ENCODE results near the gene DAPK2.

DNA sequence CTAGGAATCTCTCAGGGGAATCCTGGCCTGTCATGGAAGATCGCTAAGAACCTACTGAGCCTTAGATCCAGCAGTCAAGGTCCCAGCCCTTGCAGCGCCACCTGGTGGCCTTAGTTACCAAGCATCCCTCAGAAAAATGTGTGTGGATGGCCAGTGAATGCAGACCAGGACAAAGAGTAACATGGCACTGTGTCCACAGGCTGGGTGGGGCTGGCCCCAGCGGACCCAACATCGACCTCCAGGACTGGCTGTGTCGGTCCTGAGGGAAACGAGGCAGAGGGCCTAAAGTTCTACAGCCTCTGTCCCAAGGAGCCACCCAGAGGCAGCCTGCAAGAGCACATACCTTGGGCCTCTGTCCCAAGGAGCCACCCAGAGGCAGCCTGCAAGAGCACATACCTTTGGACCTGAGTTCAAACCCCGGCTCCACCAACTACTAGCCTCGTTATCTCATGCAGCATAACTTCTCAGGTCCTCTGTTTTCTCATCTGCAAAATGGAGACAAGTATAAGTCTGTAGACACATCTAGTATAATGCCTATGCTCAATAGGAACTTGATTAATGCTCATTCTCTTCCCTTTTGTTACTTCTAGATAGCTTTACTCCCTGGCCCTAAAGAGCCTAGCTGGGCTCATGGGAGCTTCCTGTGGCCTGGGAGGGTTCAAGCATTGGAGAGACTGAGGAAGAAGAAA is 155.1 kb downstream of the DAPK2 start:
- TF ChIP-seq, protein P1, sequence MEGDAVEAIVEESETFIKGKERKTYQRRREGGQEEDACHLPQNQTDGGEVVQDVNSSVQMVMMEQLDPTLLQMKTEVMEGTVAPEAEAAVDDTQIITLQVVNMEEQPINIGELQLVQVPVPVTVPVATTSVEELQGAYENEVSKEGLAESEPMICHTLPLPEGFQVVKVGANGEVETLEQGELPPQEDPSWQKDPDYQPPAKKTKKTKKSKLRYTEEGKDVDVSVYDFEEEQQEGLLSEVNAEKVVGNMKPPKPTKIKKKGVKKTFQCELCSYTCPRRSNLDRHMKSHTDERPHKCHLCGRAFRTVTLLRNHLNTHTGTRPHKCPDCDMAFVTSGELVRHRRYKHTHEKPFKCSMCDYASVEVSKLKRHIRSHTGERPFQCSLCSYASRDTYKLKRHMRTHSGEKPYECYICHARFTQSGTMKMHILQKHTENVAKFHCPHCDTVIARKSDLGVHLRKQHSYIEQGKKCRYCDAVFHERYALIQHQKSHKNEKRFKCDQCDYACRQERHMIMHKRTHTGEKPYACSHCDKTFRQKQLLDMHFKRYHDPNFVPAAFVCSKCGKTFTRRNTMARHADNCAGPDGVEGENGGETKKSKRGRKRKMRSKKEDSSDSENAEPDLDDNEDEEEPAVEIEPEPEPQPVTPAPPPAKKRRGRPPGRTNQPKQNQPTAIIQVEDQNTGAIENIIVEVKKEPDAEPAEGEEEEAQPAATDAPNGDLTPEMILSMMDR (IDR thresholded peaks at IDR 0.05; ENCODE audit: low read depth, low read length) = peak; percentile 88
- no peak for TF ChIP-seq POLR2A (IDR thresholded peaks at IDR 0.05; ENCODE audit: extremely low read depth, insufficient read length)
- peak; percentile 56; the same call in 1 of the 2 replicates for TF ChIP-seq MYC (IDR thresholded peaks at IDR 0.05; ENCODE audit: low read depth, low read length)
